Dermis lymphatic vessel endothelial cell (primary cell): ENCODE data around the gene TEAD3. TPM values are rescaled to one million over a fixed set of nuclear protein-coding genes. Genes with fewer than 3 reads are reported as not detected.

Experiments used
- total RNA-seq: library from RNA; depleted of rRNA; stranded (reverse); fragments of >200 nt; gene quantifications from 2 replicates; pipeline ENCODE4 v1.2.1, GENCODE V29; 2014

The TEAD3 gene
- total RNA-seq: 0.17 and 0.22 TPM in 2 replicates

GRCh38 chr6:35496841-35497570, at the start of gene TEAD3:
TEAD3 (minus strand) TSS chr6:35497079.

DNA sequence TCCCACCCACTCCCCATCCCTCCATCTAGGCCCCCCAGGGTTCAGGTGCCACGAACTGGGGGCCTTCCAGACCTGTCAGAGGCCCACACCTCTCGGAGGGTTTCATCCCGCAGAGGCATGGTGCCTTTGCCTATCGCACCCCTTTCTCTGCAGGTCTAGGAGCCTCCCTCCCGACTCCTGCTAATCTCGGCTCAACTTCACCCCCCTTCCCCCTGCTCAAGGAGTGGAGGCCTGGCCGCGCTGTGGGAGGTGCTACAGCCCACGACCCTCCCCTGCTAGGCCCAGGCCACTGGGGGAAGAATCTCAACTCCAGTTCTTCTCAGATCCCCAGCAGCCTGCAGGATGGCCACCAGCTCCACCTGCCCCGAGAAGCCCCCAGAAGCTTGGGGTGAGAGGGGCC, 15.9 kb upstream of the TEAD3 start, which contains the start of gene TULP1:
Gene TULP1 (minus strand): TSS at position 157 of the 400 bp plus-strand sequence. CDS start 38 bp downstream, at position 119.

GRCh38 chr6:35468181-35468979, 28.5 kb downstream of the TEAD3 start, which contains the start of gene RPL10A:
RPL10A (plus strand) TSS chr6:35468401; CDS start chr6:35468435, 34 bp downstream.

DNA sequence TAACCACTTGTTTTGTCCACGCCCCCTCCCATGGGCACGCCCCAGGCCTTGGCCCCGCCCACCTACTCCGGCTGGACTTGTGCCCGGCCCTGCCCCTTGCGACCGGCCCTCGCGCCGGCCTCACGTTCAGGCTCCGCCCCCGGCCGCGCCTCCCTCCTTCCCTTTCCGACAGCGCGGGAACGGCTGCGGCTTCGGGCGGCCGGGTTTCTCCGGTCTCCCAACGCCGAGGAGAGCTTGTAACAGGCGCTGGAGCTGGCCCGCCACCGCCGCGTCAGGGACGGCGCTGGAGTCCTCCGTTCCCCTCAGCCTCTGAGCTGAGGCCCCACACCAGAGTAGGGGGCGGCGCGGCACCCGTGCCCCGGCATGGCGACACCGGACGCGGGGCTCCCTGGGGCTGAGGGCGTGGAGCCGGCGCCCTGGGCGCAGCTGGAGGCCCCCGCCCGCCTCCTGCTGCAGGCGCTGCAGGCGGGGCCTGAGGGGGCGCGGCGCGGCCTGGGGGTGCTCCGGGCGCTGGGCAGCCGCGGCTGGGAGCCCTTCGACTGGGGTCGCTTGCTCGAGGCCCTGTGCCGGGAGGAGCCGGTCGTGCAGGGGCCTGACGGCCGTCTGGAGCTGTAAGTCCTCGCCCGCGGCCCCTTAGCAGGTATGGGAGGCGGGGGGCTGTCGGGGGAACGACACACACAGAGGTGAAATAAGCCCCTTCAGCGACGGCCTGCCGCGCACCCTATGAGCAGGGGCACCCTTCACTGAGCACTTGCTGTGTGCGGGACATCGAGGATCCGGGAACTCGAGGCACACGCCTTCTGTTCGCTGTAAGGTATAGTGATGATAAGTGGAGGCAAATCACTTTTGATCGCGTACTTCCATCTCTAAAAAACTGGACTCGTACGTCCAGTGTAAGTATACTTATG, 44.4 kb downstream of the TEAD3 start, which contains the start of gene FANCE:
Gene FANCE (plus strand): TSS at position 156 of the 908 bp plus-strand sequence. CDS start 208 bp downstream, at position 364.

Other genes starting within 250 kb of the TEAD3 start
- gene ZNF76, start 237.3 kb downstream of the TEAD3 start, total RNA-seq: 22.1 and 23.6 TPM in 2 replicates
- gene DEF6, start 199.3 kb downstream of the TEAD3 start, total RNA-seq: 0.33 and 1.5 TPM in 2 replicates
- 5.2 and 6.0 TPM in 2 replicates for gene PPARD, start 154.5 kb downstream of the TEAD3 start, total RNA-seq
- gene FANCE, start 44.7 kb downstream of the TEAD3 start, total RNA-seq: 12.2 and 13.3 TPM in 2 replicates
- gene RPL10A, start 28.7 kb downstream of the TEAD3 start, total RNA-seq: 1,818 and 2,228 TPM in 2 replicates
- not detected in 2 replicates for gene TULP1, start 15.8 kb upstream of the TEAD3 start, total RNA-seq
- gene FKBP5, start 191.8 kb upstream of the TEAD3 start, total RNA-seq: 57.1 and 58.2 TPM in 2 replicates
- gene ARMC12, start 240.0 kb upstream of the TEAD3 start, total RNA-seq: 0.26 and 0.43 TPM in 2 replicates